GM23338 (cell line): Measurements from ENCODE around the gene IRF2BPL. TPM values are rescaled to one million over a fixed set of nuclear protein-coding genes. Genes with fewer than 3 reads are reported as not detected.

Source experiments
- ATAC-seq: fragments of 200-7000 bp; cut with Tn5 transposase; 3 replicates; pipeline ENCODE4 v1.9.1; 2020
- DNase-seq: peaks from one replicate; pipeline ENCODE4 v3.0.0-alpha.2; 2015; ENCODE audit warnings: low spot score
- H2AFZ ChIP-seq: fragments of 200-600 bp; sonication (generic); 2 replicates; pipeline ENCODE4 v1.8.0; 2016; ENCODE audit warnings: antibody characterized with exemption, mild to moderate bottlenecking, moderate library complexity
- H3F3A ChIP-seq: fragments of 200-600 bp; sonication (generic); replicated peaks from 2 replicates; pipeline ENCODE4 v1.8.0; 2017; ENCODE audit warnings: antibody characterized with exemption, mixed run types, low read depth
- H3K27ac ChIP-seq: fragments of 200-600 bp; sonication (generic); 2 replicates; pipeline ENCODE4 v1.6.1; 2016; ENCODE audit warnings: low read depth
- H3K27me3 ChIP-seq: fragments of 200-600 bp; sonication (generic); 2 replicates; pipeline ENCODE4 v1.8.0; 2016; ENCODE audit warnings: mild to moderate bottlenecking, mixed run types, moderate library complexity; ENCODE audit not compliant: insufficient read depth
- H3K36me3 ChIP-seq: fragments of 200-600 bp; sonication (generic); 2 replicates; pipeline ENCODE4 v1.8.0; 2016; ENCODE audit warnings: mild to moderate bottlenecking; ENCODE audit not compliant: insufficient read depth
- H3K4me1 ChIP-seq: fragments of 200-600 bp; sonication (generic); 2 replicates; pipeline ENCODE4 v1.8.0; 2016; ENCODE audit warnings: mild to moderate bottlenecking, moderate library complexity; ENCODE audit not compliant: insufficient read depth
- H3K4me2 ChIP-seq: fragments of 200-600 bp; sonication (generic); 2 replicates; pipeline ENCODE4 v1.7.1; 2017; ENCODE audit warnings: mixed run types
- H3K4me3 ChIP-seq: fragments of 200-600 bp; sonication (generic); 2 replicates; pipeline ENCODE4 v1.6.1; 2016; ENCODE audit warnings: mixed run types
- H3K79me2 ChIP-seq: fragments of 200-600 bp; sonication (generic); replicated peaks from 2 replicates; pipeline ENCODE4 v1.8.0; 2017; ENCODE audit warnings: mild to moderate bottlenecking; ENCODE audit not compliant: insufficient read depth
- H3K9me2 ChIP-seq: fragments of 200-600 bp; sonication (generic); 2 replicates; pipeline ENCODE4 v1.8.0; 2017; ENCODE audit not compliant: insufficient read depth
- H4K20me1 ChIP-seq: fragments of 200-600 bp; sonication (generic); replicated peaks from 2 replicates; pipeline ENCODE4 v1.8.0; 2017; ENCODE audit warnings: mild to moderate bottlenecking; ENCODE audit not compliant: insufficient read depth
- H3K27ac Mint-ChIP-seq: 2 replicates; pipeline ENCODE4 v1.8.0; 2020; ENCODE audit warnings: inconsistent platforms, mild to moderate bottlenecking, moderate library complexity, mixed read lengths
- H3K27me3 Mint-ChIP-seq: 3 replicates; pipeline ENCODE4 v1.8.0; 2022; ENCODE audit warnings: low read depth, mild to moderate bottlenecking, moderate library complexity, mixed read lengths, inconsistent platforms; ENCODE audit not compliant: insufficient read depth, poor library complexity
- H3K36me3 Mint-ChIP-seq: 3 replicates; pipeline ENCODE4 v1.8.0; 2021; ENCODE audit warnings: low read depth, mild to moderate bottlenecking, inconsistent platforms, moderate library complexity, mixed read lengths
- H3K4me1 Mint-ChIP-seq: 3 replicates; pipeline ENCODE4 v1.8.0; 2020; ENCODE audit warnings: mild to moderate bottlenecking, inconsistent platforms, mixed read lengths
- H3K4me3 Mint-ChIP-seq: 3 replicates; pipeline ENCODE4 v1.8.0; 2021; ENCODE audit warnings: moderate library complexity, mild to moderate bottlenecking, inconsistent platforms, mixed read lengths
- H3K9me3 Mint-ChIP-seq: 3 replicates; pipeline ENCODE4 v1.8.0; 2020; ENCODE audit warnings: moderate library complexity, mild to moderate bottlenecking, inconsistent platforms, mixed read lengths
- CREB1 ChIP-seq: fragments of 250-450 bp; sonication (Bioruptor Pico); IDR thresholded peaks from 2 replicates; pipeline ENCODE4 v1.5.0; 2020; ENCODE audit warnings: low read depth, mild to moderate bottlenecking, moderate library complexity
- ETS1 ChIP-seq: IDR thresholded peaks from 2 replicates; pipeline ENCODE4 v1.6.1; 2016; ENCODE audit warnings: antibody characterized with exemption
- EZH2 ChIP-seq: fragments of 200-600 bp; sonication (generic); IDR thresholded peaks from one replicate; pipeline ENCODE4 v1.8.0; 2017; ENCODE audit warnings: antibody characterized with exemption, mild to moderate bottlenecking, low read depth; ENCODE audit not compliant: unreplicated experiment
- EZH2phosphoT487 ChIP-seq: fragments of 200-600 bp; sonication (generic); IDR thresholded peaks from one replicate; pipeline ENCODE4 v1.8.1; 2018; ENCODE audit warnings: antibody characterized with exemption; ENCODE audit not compliant: unreplicated experiment
- JUNB ChIP-seq: IDR thresholded peaks from one replicate; pipeline ENCODE4 v1.6.1; 2016; ENCODE audit warnings: antibody characterized with exemption; ENCODE audit not compliant: unreplicated experiment
- NANOG ChIP-seq: IDR thresholded peaks from 2 replicates; pipeline ENCODE4 v1.6.1; 2016; ENCODE audit warnings: antibody characterized with exemption, borderline replicate concordance
- POLR2AphosphoS5 ChIP-seq: IDR thresholded peaks from 2 replicates; pipeline ENCODE4 v1.6.1; 2016; ENCODE audit warnings: antibody characterized with exemption, low read depth
- REST ChIP-seq: IDR thresholded peaks from one replicate; pipeline ENCODE4 v1.6.1; 2018; ENCODE audit warnings: antibody characterized with exemption; ENCODE audit not compliant: unreplicated experiment
- STAT1 ChIP-seq: IDR thresholded peaks from one replicate; pipeline ENCODE4 v1.6.1; 2016; ENCODE audit warnings: antibody characterized with exemption; ENCODE audit not compliant: unreplicated experiment
- ZNF114 ChIP-seq: fragments of 250-450 bp; sonication (Bioruptor Pico); IDR thresholded peaks from 2 replicates; pipeline ENCODE4 v1.5.0; 2020; ENCODE audit warnings: mild to moderate bottlenecking, moderate library complexity
- ZNF331 ChIP-seq: fragments of 250-450 bp; sonication (Bioruptor Pico); IDR thresholded peaks from 2 replicates; pipeline ENCODE4 v1.5.0; 2020; ENCODE audit warnings: low read depth, mild to moderate bottlenecking, moderate library complexity
- ZNF462 ChIP-seq: fragments of 250-450 bp; sonication (Bioruptor Pico); IDR thresholded peaks from 2 replicates; pipeline ENCODE4 v1.5.0; 2020; ENCODE audit warnings: mild to moderate bottlenecking, moderate library complexity
- polyA plus RNA-seq: library from polyadenylated mRNA; unstranded; fragments of >200 nt; fragmentation: Nextera tagmentation; extraction: Ambion mirVana; gene quantifications from 2 replicates; pipeline ENCODE4 v1.2.1, GENCODE V29; 2016
- total RNA-seq: library from RNA; depleted of rRNA; stranded (reverse); fragments of >200 nt; shearing (Covaris generic); gene quantifications from 2 replicates; pipeline ENCODE4 v1.2.3, GENCODE V29; 2014
- TF ChIP-seq, protein P1 (sequence below), 2 experiments: fragments of 200-600 bp in 1 of 2; sonication (generic) in 1 of 2; conservative IDR thresholded peaks; 2 replicates each; pipeline versions ENCODE4 v1.5.1 to v1.6.1; 2016 to 2017; ENCODE audit warnings: antibody characterized with exemption in 2 of 2, low read depth in 2 of 2, mild to moderate bottlenecking in 2 of 2, moderate library complexity in 1 of 2

The IRF2BPL gene
- total and polyA plus RNA-seq, 2 experiments from 2014 or later: 11.2 to 119 TPM

DNA sequence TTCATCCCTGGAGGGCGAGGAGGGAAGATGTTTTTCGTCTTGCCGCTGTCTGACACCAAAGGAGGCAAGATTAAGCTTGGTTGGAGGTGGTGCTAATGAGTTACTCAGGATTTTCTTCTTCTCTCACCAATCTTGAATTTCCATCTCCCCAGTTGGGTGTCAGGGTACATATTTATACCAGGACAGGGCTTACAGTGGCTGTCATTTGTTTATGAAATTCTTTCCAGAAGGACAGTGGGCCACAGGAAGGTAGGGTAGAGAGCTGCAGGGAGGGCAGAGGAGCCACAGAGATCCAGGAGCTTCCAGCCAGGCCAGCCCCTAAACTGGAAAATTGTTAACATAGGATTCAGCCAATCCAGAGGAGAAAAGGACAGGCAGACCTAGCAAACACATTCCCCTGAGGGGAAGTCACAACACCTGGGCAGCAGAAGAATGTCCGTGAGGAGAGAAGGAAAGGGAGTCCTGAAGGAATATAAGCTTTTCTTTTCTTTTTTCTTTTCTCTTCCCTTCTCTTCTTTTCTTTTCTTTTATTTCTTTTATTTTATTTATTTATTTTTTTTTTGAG lies 40.5 kb downstream of the IRF2BPL start:
- TF ChIP-seq CREB1 (no peak), ETS1 (no peak), EZH2 (no peak), POLR2AphosphoS5 (no peak), JUNB (no peak), ZNF331 (CRISPR knock-in tag) (no peak), STAT1 (no peak), ZNF462 (no peak), EZH2phosphoT487 (no peak), NANOG (no peak), REST (no peak), ZNF114 (no peak)
- TF ChIP-seq, protein P1, sequence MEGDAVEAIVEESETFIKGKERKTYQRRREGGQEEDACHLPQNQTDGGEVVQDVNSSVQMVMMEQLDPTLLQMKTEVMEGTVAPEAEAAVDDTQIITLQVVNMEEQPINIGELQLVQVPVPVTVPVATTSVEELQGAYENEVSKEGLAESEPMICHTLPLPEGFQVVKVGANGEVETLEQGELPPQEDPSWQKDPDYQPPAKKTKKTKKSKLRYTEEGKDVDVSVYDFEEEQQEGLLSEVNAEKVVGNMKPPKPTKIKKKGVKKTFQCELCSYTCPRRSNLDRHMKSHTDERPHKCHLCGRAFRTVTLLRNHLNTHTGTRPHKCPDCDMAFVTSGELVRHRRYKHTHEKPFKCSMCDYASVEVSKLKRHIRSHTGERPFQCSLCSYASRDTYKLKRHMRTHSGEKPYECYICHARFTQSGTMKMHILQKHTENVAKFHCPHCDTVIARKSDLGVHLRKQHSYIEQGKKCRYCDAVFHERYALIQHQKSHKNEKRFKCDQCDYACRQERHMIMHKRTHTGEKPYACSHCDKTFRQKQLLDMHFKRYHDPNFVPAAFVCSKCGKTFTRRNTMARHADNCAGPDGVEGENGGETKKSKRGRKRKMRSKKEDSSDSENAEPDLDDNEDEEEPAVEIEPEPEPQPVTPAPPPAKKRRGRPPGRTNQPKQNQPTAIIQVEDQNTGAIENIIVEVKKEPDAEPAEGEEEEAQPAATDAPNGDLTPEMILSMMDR (conservative IDR thresholded peaks at IDR 0.05; ENCODE audit: low read depth in 2 of 2): no peak
- H3K9me2 ChIP-seq: no peaks in the 10 kb centered on the region
- H3K27me3 Mint-ChIP-seq: peaks cover 16% of the 10 kb centered on the region
- H3K36me3 Mint-ChIP-seq: no peaks in the 10 kb centered on the region
- H3K79me2 ChIP-seq: no peaks in the 10 kb centered on the region
- H3K27ac ChIP-seq: peak overlapping the region; percentile 66; the same call in 1 of the 2 replicates
- H3K4me2 ChIP-seq: no peak overlapping the region
- ATAC-seq (no peak), DNase-seq (no peak)
- no peaks in the 10 kb centered on the region for H3K27me3 ChIP-seq
- no peak overlapping the region for H3K4me3 Mint-ChIP-seq
- H4K20me1 ChIP-seq: no peaks in the 10 kb centered on the region
- H3K4me1 ChIP-seq: peaks cover 17% of the 10 kb centered on the region
- H2AFZ ChIP-seq: peak overlapping the region; percentile 89
- H3K9me3 Mint-ChIP-seq: no peaks in the 10 kb centered on the region; the same call in 2 of the 3 replicates
- 0 out of 2 replicates have a peak, but pooled peaks cover 5% of the 10 kb centered on the region for H3F3A ChIP-seq
- H3K4me1 Mint-ChIP-seq: peaks cover 36% of the 10 kb centered on the region
- no peak overlapping the region for H3K4me3 ChIP-seq
- no peaks in the 10 kb centered on the region; the same call in 1 of the 2 replicates for H3K36me3 ChIP-seq
- H3K27ac Mint-ChIP-seq: peak overlapping the region; percentile 24
